Activated T-cell treated with anti-CD3 and anti-CD28 coated beads for 4 hours (primary cell): Measurements from ENCODE around the gene SDF2L1.
"Not testable (repeated sequence)": the region's sequence is repeated elsewhere in the genome, so short reads cannot be mapped to it uniquely, and the experiment has no call there.

Experiments
- DNase-seq: peaks from one replicate; pipeline ENCODE4 v3.0.0-alpha.2; 2020

The SDF2L1 gene

GRCh38 chr22:21665047-21665851 is 23.1 kb downstream of the SDF2L1 start:
- no peak for DNase-seq

DNA sequence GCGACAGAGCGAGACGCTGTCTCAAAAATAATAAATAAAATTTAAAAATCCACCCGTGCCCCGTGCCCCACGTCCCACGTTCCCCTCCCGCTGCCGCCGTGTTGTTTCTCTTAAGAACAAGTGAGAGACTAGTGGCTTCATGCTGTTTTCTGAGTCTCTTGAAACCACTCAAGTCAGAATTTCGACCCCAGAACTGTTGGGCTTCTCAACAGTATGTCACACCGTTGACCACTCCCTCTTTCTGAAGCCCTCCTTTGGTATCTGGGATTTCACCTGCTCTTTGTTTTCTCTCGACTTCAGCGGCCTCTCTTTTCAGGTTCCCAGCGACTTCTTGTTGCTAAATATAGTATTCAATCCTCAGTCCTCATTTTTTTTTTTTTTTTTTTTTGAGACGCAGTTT is 24.7 kb downstream of the SDF2L1 start:
- no peak for DNase-seq

GRCh38 chr22:21669026-21669425 is 26.9 kb downstream of the SDF2L1 start:
- no peak for DNase-seq

- DNase-seq: no peak
These were observed 30.1 kb downstream of the SDF2L1 start for GRCh38 chr22:21672107-21672629.

DNA sequence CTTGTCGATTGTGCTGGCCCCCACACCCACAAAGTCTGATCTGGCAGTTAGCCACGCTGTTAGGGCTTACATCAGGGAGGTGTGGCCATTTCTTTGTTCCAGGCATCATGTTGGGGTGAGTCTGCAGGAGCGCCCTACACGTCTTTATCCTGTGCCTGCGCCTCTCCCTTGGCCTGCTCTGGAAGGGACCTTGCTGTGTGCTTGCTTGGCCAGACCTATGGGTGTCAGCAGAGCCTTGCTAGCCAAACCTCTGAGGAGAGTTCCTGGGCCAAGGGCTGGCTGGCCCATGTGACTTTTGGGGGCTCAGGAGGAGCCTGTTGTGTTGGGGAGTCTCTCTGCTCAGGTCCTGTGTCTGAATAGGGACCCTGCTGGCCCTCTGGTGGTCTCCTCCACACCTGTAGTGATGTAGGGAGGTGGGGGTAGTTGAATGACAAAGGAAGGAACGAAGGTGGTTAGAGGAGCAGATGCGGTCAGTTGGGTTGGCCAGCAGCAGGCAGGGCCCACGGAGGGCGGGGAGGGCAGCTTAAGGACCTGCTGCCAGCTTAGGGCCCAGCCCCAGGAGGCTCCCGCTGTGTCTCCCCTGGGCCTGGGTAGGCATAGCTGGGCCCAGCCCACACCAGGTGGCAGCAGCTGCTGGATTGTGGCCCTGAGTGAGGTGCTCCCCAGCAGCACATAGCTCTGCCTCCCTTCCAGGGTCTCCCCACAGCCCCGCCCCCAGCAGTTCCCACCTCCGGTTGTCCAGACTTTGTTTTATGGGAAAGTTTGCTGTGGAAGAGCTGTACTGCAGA is 31.6 kb downstream of the SDF2L1 start:
- no peak for DNase-seq

- DNase-seq: no peak
These were observed 32.6 kb downstream of the SDF2L1 start for GRCh38 chr22:21674638-21675245.

- DNase-seq: no peak
These were observed 35.7 kb downstream of the SDF2L1 start for GRCh38 chr22:21677606-21678443.

DNA sequence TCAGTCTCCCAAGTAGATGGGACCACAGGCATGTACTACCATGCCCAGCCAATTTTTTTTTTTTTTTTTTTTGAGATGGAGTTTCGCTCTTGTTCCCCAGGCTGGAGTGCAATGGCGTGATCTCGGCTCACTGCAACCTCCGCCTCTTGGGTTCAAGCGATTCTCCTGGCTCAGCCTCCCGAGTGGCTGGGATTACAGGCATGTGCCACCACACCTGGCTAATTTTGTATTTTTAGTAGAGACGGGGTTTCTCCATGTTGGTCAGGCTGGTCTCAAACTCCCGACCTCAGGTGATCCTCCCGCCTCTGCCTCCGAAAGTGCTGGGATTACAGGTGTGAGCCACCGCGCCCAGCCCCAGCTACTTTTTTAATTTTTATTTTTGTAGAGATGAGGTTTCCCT is 36.7 kb downstream of the SDF2L1 start:
- DNase-seq: not testable (repeated sequence)

GRCh38 chr22:21679383-21679782 is 37.3 kb downstream of the SDF2L1 start:
- no peak for DNase-seq

GRCh38 chr22:21680830-21681565 is 38.9 kb downstream of the SDF2L1 start:
- DNase-seq: no peak

DNA sequence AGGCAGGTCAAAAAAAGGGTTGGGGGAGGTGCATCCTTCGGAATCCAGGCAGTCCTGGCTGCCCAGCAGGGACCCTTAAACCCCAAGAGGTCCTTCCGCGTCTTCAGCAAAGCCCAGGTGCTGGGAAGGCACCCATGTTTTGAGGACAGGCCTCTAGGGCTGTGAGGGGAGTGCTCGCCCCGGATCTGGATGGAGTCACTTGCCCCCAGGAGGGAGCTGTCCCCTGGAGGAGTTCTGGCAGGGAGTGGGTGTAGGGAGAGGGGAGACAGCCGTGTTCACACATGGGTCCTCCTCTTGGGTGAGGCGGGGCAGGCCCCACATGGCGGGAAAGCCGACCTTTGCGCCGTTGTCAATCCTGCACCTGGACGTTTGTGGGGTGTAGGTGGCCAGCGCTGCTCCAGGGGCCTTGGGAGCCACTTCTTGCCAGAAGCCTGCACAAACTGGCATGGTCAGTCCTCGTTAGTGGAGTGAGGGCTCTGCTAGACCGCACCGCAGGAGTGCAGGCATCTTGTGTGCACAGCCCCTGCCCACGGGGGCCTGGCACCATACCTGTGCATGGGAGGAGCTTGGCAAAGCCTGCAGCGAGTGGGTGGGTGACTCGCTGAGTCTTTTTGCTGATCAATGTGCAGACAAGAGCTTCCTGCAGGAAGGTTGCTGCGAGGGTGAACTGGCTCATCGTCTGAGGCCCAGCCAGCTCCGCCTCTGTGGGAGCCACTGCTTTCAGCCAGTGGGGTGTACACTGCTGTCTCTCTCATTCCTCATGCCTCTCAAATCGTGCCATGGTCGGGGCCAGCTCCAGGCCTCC is 39.7 kb downstream of the SDF2L1 start:
- DNase-seq: no peak

- no peak for DNase-seq
These were observed 40.5 kb downstream of the SDF2L1 start for GRCh38 chr22:21682385-21683175.

GRCh38 chr22:21683401-21683811 is 41.3 kb downstream of the SDF2L1 start:
- no peak for DNase-seq

DNA sequence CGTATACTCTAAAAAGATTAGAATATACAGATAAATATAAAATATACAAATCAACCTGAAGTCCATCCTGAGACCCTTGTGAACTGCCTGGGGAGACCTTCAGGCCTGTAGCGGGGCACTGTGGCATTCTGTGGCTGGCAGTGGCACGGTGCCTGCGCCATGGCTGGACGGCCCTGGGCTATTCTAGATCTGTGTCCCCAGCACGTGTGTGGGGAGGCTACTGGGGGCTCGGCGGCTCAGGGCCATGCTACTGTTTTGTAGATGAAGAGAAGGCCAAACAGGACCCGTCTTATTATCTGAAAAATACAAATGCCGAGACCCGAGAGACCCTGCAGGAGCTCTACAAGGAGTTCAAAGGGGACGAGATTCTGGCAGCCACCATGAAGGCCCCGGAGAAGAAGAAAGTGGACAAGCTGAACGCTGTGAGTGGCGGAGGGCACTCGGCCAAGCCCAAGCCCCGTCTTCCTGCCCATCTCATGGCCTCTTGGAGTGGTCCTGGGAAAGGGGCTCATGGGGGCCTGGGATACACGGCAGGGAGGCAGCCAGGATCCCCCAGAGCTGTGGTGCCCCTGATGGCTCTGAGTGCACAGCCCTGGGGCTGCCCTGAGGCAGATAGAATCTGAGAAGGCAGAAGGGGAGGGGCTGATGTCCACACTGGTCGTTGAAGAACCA is 42.5 kb downstream of the SDF2L1 start:
- DNase-seq: no peak

DNA sequence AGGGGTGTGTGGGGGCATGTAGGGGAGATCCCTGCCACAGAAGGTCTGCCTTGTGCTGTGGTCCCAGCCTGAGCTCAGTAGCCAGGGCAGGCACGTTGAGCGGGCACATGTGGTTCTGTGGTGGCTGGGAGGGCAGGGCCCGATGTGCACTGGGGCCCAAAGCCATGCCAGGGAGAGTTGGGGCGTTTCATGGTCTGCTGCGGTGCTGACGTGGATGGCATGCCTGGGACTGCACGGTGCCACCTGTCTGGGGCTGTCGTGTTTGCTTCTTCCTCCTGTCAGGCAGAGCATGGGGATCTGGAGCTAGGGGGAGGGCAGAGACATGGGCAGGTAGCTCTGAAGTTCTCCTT is 43.0 kb downstream of the SDF2L1 start:
- no peak for DNase-seq

- DNase-seq: no peak
These were observed 44.1 kb downstream of the SDF2L1 start for GRCh38 chr22:21686193-21686608.

DNA sequence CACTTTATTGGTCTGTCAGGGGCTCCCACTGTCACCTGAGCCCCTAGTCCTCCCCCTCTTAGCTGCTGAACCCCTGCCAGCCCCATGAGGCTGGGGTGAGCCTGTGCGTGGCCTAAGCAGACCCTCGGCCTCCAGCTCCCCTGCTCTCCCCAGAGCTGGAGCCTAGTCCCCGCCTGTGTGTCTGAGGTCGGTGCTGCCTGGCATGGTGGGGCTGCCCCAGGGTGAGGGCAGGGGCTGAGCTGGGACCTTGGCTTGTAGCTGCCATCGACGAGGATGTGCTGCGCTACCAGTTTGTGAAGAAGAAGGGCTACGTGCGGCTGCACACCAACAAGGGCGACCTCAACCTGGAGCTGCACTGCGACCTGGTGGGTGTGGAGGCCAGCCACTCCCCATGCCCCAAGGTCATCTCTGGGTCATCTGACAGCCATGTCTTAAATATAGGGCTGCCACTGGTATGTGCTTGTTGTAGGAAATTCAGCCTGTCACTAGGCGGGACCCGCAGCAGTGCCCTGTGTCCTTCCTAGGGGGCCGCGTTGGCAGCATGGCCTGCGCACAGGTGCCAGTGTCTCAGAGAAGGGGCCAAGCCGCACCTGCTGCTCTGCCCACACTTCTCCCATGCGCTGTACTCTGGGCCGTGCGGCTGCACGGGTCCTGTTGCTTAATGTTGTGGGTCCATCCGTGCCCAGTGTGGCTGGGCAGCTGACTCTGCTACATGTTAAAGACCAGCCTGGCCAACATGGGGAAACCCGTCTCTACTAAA is 44.7 kb downstream of the SDF2L1 start:
- no peak for DNase-seq

- DNase-seq: no peak
These were observed 45.7 kb downstream of the SDF2L1 start for GRCh38 chr22:21687685-21688259.

- DNase-seq: no peak
These were observed 46.2 kb downstream of the SDF2L1 start for GRCh38 chr22:21688341-21688705.
